Upper lobe of right lung (tissue), 1 donor: ENCODE data around the gene OSBP2. TPM values are rescaled to one million over a fixed set of nuclear protein-coding genes. Genes with fewer than 3 reads are reported as not detected.

Experiments
- ATAC-seq: fragments of 200-7000 bp; cut with Tn5 transposase; one replicate; pipeline ENCODE4 v1.9.1; 2020; ENCODE audit warnings: mild to moderate bottlenecking, moderate library complexity
- DNase-seq: peaks from one replicate; pipeline ENCODE4 v3.0.0-alpha.2; 2020
- H3K27ac ChIP-seq: fragments of 200-600 bp; one replicate; pipeline ENCODE4 v1.8.0; 2022
- H3K27me3 ChIP-seq: fragments of 200-600 bp; one replicate; pipeline ENCODE4 v1.8.0; 2022; ENCODE audit warnings: mild to moderate bottlenecking
- H3K36me3 ChIP-seq: fragments of 200-600 bp; one replicate; pipeline ENCODE4 v1.8.0; 2022
- H3K4me1 ChIP-seq: fragments of 200-600 bp; one replicate; pipeline ENCODE4 v1.8.0; 2022
- H3K4me3 ChIP-seq: fragments of 200-600 bp; one replicate; pipeline ENCODE4 v1.8.0; 2022; ENCODE audit warnings: mild to moderate bottlenecking
- H3K9me3 ChIP-seq: fragments of 200-600 bp; one replicate; pipeline ENCODE4 v1.8.0; 2022
- intact Hi-C: fragments of 100-400 bp; cut with DNase I; formaldehyde crosslinking; loops from one replicate; pipeline ENCODE4 v1.11.0; 2022
- total RNA-seq: library from RNA; stranded (reverse); fragmentation: NEBNext Ultra II Directional; extraction: Animal tissue kit (Norgen Biotek cat#: 25700); gene quantifications from one replicate; pipeline ENCODE4 v1.2.1, GENCODE V29; 2021
- TF ChIP-seq, protein P1 (sequence below): fragments of 200-600 bp; IDR thresholded peaks from one replicate; pipeline ENCODE4 v1.8.0; 2022; ENCODE audit warnings: antibody characterized with exemption
- donor health status: DM: no; HTN: yes; CAD: no; lungs with severe emphysema.

Gene OSBP2
- total RNA-seq, 1 donor from 2014 or later = 6.0 TPM

DNA sequence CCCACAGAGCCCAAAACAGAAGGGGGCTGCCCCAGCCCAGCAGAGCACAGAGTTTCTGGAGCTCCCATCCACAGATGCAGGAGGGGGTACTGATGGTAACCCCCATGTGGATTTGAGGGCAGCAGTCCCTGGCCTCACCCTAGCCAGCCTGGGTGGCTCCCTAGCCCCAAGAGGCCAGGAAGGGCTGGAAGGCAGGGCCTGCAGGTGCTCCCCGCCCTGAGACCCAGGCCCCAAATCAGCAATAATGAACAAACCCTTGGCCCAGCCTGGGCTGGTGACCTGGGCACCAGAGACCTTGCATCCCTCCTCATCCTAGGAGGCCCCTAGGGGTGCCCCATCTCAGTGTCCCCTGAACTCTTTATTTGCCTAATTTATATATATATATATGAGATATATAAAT, 212.3 kb downstream of the OSBP2 start:
- H3K27ac ChIP-seq = no peak overlapping the region
- DNase-seq (no peak), ATAC-seq (no peak)
- TF ChIP-seq, protein P1, sequence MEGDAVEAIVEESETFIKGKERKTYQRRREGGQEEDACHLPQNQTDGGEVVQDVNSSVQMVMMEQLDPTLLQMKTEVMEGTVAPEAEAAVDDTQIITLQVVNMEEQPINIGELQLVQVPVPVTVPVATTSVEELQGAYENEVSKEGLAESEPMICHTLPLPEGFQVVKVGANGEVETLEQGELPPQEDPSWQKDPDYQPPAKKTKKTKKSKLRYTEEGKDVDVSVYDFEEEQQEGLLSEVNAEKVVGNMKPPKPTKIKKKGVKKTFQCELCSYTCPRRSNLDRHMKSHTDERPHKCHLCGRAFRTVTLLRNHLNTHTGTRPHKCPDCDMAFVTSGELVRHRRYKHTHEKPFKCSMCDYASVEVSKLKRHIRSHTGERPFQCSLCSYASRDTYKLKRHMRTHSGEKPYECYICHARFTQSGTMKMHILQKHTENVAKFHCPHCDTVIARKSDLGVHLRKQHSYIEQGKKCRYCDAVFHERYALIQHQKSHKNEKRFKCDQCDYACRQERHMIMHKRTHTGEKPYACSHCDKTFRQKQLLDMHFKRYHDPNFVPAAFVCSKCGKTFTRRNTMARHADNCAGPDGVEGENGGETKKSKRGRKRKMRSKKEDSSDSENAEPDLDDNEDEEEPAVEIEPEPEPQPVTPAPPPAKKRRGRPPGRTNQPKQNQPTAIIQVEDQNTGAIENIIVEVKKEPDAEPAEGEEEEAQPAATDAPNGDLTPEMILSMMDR = no peak
- H3K36me3 ChIP-seq = no peaks in the 10 kb centered on the region
- intact Hi-C loops = no loop called here
- no peaks in the 10 kb centered on the region for H3K4me1 ChIP-seq
- no peaks in the 10 kb centered on the region for H3K9me3 ChIP-seq
- no peak overlapping the region for H3K4me3 ChIP-seq
- H3K27me3 ChIP-seq = no peaks in the 10 kb centered on the region

DNA sequence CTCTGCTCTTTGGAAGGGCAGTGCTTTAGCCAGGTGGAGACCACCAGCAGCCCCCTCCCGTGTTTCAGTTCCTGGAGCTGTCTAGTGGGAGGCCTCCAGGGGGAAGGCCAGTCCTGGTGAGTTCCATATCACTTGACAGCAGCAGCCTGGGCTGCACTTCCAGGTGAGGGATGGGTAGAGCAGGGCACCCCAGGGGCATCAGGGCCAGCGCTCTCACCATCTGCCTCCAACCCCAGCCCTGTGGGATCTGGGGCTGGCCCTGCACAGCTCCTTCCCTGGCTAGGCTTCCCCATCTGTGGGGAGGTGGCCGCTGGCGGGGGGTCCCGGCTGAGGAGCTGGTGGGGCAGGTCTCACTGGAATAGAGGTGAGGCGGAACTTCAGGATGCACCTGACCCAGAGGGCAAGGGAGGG, 213.4 kb downstream of the OSBP2 start:
- intact Hi-C loops = no loop called here
- Histone ChIP-seq H3K4me1 (no peaks in the 10 kb centered on the region), H3K36me3 (no peaks in the 10 kb centered on the region), H3K4me3 (no peak overlapping the region), H3K9me3 (no peaks in the 10 kb centered on the region), H3K27ac (no peak overlapping the region), H3K27me3 (no peaks in the 10 kb centered on the region)
- DNase-seq (peak; percentile 46), ATAC-seq (no peak)
- TF ChIP-seq, protein P1 = no peak

DNA sequence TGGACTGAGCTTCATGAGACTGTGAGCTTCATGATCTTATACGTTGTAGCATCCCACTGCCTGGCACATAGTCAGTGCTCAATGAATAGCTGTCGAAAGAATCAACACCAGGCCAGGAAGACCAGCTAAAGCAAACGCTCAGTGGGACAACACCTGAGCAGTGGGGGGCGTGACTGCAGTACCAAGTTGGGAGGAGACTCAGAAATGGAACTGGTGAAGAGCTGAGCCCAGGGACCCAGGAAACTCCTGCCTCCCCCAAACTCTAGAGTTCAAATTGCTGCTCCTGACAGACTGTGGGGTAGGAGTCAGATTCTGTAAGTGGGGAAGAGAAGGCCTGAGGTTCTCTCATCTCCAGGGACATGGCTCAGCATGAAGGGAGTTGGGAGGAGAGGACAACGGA, 214.6 kb downstream of the OSBP2 start:
- Histone ChIP-seq H3K4me1 (no peaks in the 10 kb centered on the region), H3K27ac (no peak overlapping the region), H3K36me3 (no peaks in the 10 kb centered on the region), H3K9me3 (no peaks in the 10 kb centered on the region), H3K27me3 (no peaks in the 10 kb centered on the region), H3K4me3 (no peak overlapping the region)
- TF ChIP-seq, protein P1 = no peak
- DNase-seq (no peak), ATAC-seq (no peak)
- intact Hi-C loops = no loop called here

DNA sequence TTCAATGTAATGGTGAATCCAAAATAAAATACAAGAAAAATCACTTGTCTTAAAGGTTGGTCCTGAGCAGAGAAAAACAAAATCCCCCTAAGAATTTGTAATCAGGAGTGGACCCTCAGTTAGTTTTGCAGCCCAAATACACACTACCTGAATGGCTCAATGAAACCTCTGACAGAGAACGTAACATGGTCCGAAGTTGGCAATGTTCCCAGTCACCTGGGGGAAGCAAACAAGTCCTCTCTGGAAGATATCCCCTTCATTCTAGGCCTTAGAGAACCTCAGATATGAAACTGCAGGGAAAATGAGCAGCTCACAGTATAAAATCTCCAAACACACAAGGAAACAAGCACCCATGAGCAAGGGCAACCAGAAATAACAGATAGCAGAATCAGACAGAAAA, 215.7 kb downstream of the OSBP2 start:
- ATAC-seq (no peak), DNase-seq (no peak)
- TF ChIP-seq, protein P1 = no peak
- H3K36me3 ChIP-seq = no peaks in the 10 kb centered on the region
- no peak overlapping the region for H3K27ac ChIP-seq
- no peaks in the 10 kb centered on the region for H3K4me1 ChIP-seq
- no peak overlapping the region for H3K4me3 ChIP-seq
- intact Hi-C loops = no loop called here
- peaks cover 7% of the 10 kb centered on the region for H3K9me3 ChIP-seq
- no peaks in the 10 kb centered on the region for H3K27me3 ChIP-seq

DNA sequence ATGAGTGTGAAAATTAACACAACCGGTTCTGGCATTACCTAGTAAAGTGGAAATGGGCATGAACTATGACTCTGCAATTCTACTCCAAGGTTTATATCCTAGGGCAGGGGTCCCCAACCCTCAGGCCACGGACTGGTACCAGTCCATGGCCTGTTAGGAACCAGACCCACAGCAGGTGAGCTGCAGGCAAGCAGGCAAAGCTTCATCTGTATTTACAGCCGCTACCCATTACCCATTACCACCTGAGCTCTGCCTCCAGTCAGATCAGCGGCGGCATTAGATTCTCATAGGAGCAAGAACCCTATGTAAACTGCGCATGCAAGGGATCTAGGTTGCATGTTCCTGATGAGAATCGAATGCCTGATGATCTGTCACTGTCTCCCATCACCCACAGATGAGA, 224.1 kb downstream of the OSBP2 start:
- Histone ChIP-seq H3K36me3 (no peaks in the 10 kb centered on the region), H3K9me3 (peaks cover 15% of the 10 kb centered on the region), H3K27me3 (no peaks in the 10 kb centered on the region), H3K4me1 (no peaks in the 10 kb centered on the region), H3K27ac (no peak overlapping the region), H3K4me3 (no peak overlapping the region)
- no peak for ATAC-seq
- no peak for DNase-seq
- TF ChIP-seq, protein P1 = no peak
- intact Hi-C loops = no loop called here

DNA sequence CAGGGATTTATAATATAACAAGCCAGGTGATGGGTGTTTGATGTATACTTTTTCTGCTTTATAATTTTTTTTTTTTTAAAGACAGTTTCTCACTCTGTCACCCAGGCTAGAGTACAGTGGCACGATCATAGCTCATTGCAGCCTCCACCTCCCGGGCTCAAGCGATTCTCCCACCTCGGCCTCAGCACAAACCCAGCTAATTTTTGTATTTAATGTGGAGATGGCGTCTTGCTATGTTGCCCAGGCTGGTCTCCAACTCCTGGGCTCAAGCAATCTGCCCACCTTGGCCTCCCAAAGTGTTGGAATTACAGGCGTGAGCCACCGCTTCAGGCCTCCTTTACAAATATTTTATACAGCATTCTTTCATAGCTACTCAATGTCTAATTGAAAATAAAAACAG, 225.3 kb downstream of the OSBP2 start:
- H3K27ac ChIP-seq = no peak overlapping the region
- TF ChIP-seq, protein P1 = no peak

More for the DNA sequence above, 225.3 kb downstream of the OSBP2 start:
- intact Hi-C loops = loop anchor here (5.0 kb wide), 1 partner anchor 158 kb away; no protein-coding TSS in a partner anchor
- Histone ChIP-seq H3K27me3 (no peaks in the 10 kb centered on the region), H3K36me3 (no peaks in the 10 kb centered on the region), H3K9me3 (peaks cover 12% of the 10 kb centered on the region), H3K4me3 (no peak overlapping the region), H3K4me1 (no peaks in the 10 kb centered on the region)
- no peak for DNase-seq
- no peak for ATAC-seq
